ENCODE measurements around the gene B4GALT2. TPM values are rescaled to one million over a fixed set of nuclear protein-coding genes. Genes with fewer than 3 reads are reported as not detected.
A peak's percentile ranks its signal among the peaks of the same experiment; 100 is the strongest.

The B4GALT2 gene
- total and polyA plus RNA-seq, 8 donors: 15.2 to 37.4 (median 22.5) TPM

DNA sequence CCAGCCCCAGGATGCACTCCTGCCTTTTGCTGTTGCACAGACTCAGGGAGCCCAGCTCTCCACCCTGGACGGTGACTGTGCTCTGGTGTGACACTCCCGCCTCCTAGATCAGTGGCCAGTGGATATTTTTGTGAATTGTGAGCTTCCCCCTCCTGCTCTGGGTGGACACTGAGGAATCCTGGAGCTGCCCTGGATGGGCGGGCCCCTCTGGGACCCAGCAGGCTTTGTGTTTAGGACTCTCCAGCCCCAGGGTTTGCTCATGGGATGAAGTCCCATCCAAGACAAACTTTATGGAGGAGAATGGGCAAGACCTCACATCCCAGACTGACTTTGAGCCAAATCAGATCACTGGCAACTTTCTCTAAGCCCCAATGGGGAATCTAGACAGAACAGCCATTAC lies 36.2 kb downstream of the B4GALT2 start:
- H3K27ac ChIP-seq: no peak overlapping the region
- no peaks in the 10 kb centered on the region for H3K9me3 ChIP-seq
- 59 to 76% (median 70%) methylated on average over 3 of the region's 3 CpGs for WGBS, 5 donors
- no peak overlapping the region for H3K4me3 ChIP-seq
- H3K27me3 ChIP-seq: no peaks in the 10 kb centered on the region
- peaks cover 0 to 16% (median 3%) of the 10 kb centered on the region in 4 donors for H3K36me3 ChIP-seq
- no peak for DNase-seq
- intact Hi-C loops (cut with DNase I; ENCODE audit: low total_unique reads): no loop called here
- peaks cover 0 to 4% (median 0%) of the 10 kb centered on the region in 4 donors for H3K4me1 ChIP-seq
- TF ChIP-seq EP300 (IDR thresholded peaks at IDR 0.05): no peak
- no peak for TF ChIP-seq POLR2AphosphoS5 (IDR thresholded peaks at IDR 0.05)
- TF ChIP-seq, protein P1, sequence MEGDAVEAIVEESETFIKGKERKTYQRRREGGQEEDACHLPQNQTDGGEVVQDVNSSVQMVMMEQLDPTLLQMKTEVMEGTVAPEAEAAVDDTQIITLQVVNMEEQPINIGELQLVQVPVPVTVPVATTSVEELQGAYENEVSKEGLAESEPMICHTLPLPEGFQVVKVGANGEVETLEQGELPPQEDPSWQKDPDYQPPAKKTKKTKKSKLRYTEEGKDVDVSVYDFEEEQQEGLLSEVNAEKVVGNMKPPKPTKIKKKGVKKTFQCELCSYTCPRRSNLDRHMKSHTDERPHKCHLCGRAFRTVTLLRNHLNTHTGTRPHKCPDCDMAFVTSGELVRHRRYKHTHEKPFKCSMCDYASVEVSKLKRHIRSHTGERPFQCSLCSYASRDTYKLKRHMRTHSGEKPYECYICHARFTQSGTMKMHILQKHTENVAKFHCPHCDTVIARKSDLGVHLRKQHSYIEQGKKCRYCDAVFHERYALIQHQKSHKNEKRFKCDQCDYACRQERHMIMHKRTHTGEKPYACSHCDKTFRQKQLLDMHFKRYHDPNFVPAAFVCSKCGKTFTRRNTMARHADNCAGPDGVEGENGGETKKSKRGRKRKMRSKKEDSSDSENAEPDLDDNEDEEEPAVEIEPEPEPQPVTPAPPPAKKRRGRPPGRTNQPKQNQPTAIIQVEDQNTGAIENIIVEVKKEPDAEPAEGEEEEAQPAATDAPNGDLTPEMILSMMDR (IDR thresholded peaks at IDR 0.05): no peak
- TF ChIP-seq POLR2A (IDR thresholded peaks at IDR 0.05): no peak

DNA sequence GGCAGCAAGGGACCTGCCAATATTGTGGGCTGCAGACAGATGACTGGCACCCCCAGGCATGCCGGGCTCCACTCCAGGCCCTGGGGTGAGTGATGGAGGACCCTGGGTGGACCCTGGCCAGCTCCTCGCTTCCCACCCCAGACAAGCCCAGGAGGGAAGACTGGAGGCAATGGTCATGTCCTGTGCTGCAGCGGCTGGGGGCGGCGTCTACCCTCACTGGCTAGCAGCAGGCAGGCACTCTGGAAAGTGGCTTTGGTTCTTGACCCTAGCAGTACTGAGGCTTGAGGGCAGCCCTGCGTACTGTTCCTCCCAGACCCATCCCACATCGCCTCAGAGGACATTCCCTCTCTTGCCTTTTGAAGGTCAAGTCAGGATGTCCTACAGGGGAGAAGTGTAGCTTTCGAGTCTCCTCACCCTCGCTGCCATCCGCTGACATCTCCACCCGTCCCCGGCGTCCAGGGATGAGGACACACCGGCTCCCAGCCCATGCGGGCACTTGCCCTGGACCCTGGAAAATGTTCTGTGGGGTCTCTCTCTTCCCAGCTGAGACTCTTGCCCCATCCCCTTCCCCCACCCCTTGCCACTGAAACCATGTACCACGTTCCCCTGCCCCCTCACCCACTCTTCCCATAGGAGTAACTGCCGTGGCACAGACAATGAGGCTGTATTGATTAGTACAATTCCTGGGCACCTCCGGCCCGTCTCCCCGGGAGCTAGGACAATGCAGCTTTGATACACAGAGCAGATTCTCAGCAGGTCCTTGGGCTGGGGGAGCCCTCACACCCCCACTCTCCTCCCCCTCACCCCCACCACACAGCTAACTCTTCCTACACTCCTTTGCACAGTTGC lies 37.3 kb downstream of the B4GALT2 start:
- no peak for DNase-seq
- 86 to 91% (median 87%) methylated on average over 18 to 20 of the region's 20 CpGs for WGBS, 5 donors
- intact Hi-C loops (cut with DNase I; ENCODE audit: low total_unique reads): no loop called here

DNA sequence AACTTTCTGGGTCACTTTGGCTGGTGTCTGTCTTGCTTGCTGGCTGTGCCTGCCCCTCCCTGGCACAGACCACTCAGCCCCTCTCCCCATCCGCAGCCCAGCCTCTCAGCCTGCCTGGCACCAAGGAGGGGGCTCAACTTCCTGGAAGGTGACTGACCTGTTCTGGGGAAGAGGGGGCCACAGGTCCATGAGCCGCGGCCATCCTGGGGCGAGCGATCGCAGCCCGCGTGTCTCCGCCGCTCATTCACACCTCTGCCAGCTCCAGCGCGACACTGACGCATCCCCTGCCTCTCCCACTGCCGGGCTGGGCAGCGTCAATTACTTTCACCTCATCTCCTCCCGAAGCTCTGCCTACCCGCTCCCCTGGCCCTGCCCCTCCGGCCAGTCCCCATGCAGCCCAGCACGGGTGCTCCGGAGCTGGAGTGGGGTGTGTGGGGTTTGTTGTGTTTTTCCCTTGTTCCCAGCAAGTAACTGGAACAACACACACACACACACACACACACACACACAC lies 37.9 kb downstream of the B4GALT2 start:
- TF ChIP-seq EP300 (IDR thresholded peaks at IDR 0.05) (no peak), POLR2A (IDR thresholded peaks at IDR 0.05) (no peak), POLR2AphosphoS5 (IDR thresholded peaks at IDR 0.05) (no peak)
- TF ChIP-seq, protein P1 (IDR thresholded peaks at IDR 0.05): no peak
- intact Hi-C loops (cut with DNase I; ENCODE audit: low total_unique reads): no loop called here
- 91 to 94% (median 93%) methylated on average over 7 to 20 of the region's 20 CpGs for WGBS, 5 donors

More for the DNA sequence above, 37.3 kb downstream of the B4GALT2 start:
- Histone ChIP-seq H3K4me3 (no peak overlapping the region), H3K4me1 (peaks cover 0 to 4% (median 0%) of the 10 kb centered on the region in 4 donors), H3K27ac (no peak overlapping the region), H3K27me3 (no peaks in the 10 kb centered on the region), H3K9me3 (no peaks in the 10 kb centered on the region), H3K36me3 (peaks cover 0 to 20% (median 7%) of the 10 kb centered on the region in 4 donors)
- TF ChIP-seq POLR2A (IDR thresholded peaks at IDR 0.05) (no peak), EP300 (IDR thresholded peaks at IDR 0.05) (no peak), POLR2AphosphoS5 (IDR thresholded peaks at IDR 0.05) (no peak)
- TF ChIP-seq, protein P1 (IDR thresholded peaks at IDR 0.05): no peak

DNA sequence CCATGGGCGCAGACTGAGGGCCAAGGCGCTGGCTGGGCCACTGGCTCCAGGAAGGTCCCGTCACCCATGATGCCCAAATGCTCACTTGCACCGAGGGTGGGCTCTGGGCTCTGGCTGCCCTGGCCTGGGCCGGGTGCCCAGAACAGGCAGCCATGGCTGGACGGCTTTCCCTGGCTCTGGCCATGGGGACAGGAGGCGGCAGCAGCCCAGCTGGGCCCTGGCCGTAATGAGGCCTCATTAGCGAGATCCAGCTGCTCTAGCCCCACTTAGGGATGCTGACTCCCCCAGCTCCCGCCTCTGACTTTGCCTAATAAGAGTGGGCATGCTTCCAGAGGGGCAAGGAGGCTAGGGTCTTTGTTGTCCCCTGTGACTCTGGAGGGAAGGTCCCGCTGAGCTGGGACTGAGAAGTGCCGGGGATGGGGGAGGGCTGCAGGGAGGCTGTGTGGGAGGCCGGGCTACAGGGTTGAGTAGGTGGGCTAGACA lies 40.5 kb downstream of the B4GALT2 start:
- peak in 1 of 2 donors; percentile 38 for DNase-seq
- Histone ChIP-seq H3K27ac (no peak overlapping the region), H3K9me3 (no peaks in the 10 kb centered on the region), H3K4me3 (no peak overlapping the region), H3K27me3 (no peaks in the 10 kb centered on the region), H3K36me3 (peaks cover 0 to 46% (median 9%) of the 10 kb centered on the region in 4 donors), H3K4me1 (peaks cover 0 to 3% (median 1%) of the 10 kb centered on the region in 4 donors)
- intact Hi-C loops (cut with DNase I; ENCODE audit: low total_unique reads): no loop called here
- WGBS, 5 donors: 83 to 91% (median 85%) methylated on average over 5 to 13 of the region's 13 CpGs
- TF ChIP-seq POLR2A (IDR thresholded peaks at IDR 0.05) (no peak), POLR2AphosphoS5 (IDR thresholded peaks at IDR 0.05) (no peak), EP300 (IDR thresholded peaks at IDR 0.05) (no peak)
- TF ChIP-seq, protein P1 (IDR thresholded peaks at IDR 0.05): no peak

More for the DNA sequence above, 37.9 kb downstream of the B4GALT2 start:
- H3K4me1 ChIP-seq: peaks cover 0 to 4% (median 0%) of the 10 kb centered on the region in 4 donors
- H3K27me3 ChIP-seq: no peaks in the 10 kb centered on the region
- H3K36me3 ChIP-seq: peaks cover 0 to 26% (median 7%) of the 10 kb centered on the region in 4 donors
- no peak overlapping the region for H3K27ac ChIP-seq
- no peak overlapping the region for H3K4me3 ChIP-seq
- H3K9me3 ChIP-seq: no peaks in the 10 kb centered on the region
- DNase-seq: no peak
